Coronary artery (tissue), 2 donors: ENCODE results near the gene CCDC170.
A peak's percentile ranks its signal among the peaks of the same experiment; 100 is the strongest.

ENCODE experiments used
- DNase-seq: peaks from one replicate; pipeline ENCODE4 v3.0.0-alpha.2; 2017; ENCODE audit warnings: low spot score
- H3K27ac ChIP-seq, 2 donors: fragments of 200-600 bp; sonication (generic); one replicate each; pipeline ENCODE4 v1.5.1; 2016 to 2019
- H3K4me3 ChIP-seq: fragments of 200-600 bp; sonication (generic); 2 replicates; pipeline ENCODE4 v1.5.1; 2016; ENCODE audit warnings: mild to moderate bottlenecking, moderate library complexity
- TF ChIP-seq, protein P1 (sequence below): fragments of 200-600 bp; sonication (generic); IDR thresholded peaks from one replicate; pipeline ENCODE4 v1.5.1; 2019; ENCODE audit warnings: antibody characterized with exemption

Gene CCDC170

DNA sequence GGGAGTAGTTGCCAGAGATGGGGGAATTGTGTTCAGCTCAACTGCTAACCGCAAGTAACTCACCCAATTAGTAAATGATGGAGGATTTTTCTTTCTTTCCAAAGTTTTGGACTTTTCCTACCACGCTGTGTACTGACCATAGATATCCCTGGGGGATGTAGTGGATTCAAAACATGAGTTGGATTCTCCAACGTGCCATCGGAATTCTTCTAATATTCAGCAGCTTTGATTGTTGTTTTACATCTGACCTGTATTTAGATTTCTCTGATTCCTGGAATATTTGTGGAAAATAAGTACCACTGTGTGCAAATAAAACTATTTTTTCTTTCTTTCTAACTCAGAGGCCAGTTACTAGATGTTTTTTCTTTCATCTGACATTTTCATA, 1.1 kb downstream of the CCDC170 start:
- peak overlapping the region; percentile 77 for H3K4me3 ChIP-seq
- H3K27ac ChIP-seq = peak overlapping the region in 1 of 2 donors; percentile 79
- TF ChIP-seq, protein P1, sequence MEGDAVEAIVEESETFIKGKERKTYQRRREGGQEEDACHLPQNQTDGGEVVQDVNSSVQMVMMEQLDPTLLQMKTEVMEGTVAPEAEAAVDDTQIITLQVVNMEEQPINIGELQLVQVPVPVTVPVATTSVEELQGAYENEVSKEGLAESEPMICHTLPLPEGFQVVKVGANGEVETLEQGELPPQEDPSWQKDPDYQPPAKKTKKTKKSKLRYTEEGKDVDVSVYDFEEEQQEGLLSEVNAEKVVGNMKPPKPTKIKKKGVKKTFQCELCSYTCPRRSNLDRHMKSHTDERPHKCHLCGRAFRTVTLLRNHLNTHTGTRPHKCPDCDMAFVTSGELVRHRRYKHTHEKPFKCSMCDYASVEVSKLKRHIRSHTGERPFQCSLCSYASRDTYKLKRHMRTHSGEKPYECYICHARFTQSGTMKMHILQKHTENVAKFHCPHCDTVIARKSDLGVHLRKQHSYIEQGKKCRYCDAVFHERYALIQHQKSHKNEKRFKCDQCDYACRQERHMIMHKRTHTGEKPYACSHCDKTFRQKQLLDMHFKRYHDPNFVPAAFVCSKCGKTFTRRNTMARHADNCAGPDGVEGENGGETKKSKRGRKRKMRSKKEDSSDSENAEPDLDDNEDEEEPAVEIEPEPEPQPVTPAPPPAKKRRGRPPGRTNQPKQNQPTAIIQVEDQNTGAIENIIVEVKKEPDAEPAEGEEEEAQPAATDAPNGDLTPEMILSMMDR = no peak
- DNase-seq = no peak

- Histone ChIP-seq H3K4me3 (no peak overlapping the region), H3K27ac (no peak overlapping the region)
- TF ChIP-seq, protein P1 = no peak
- no peak for DNase-seq
Observed at GRCh38 chr6:151495380-151495779, 1.6 kb downstream of the CCDC170 start.

DNA sequence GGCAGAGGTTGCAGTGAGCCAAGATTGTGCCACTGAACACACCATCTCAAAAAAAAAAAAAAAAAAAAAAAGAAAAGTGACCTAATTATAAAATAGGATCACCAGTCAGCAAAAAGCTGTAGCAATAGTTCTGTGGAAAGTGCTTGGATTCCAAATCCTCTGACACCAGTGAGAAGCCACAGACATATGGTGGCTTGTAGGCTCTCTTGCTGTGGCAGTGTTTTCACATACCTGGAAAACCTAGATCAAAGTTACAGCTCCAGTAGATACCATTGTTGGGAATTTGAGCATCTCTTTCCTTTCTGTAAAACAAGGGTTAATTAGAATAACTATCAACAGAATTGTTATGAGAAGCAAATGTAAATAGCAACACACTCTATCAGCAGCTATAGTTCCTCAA, 4.1 kb downstream of the CCDC170 start:
- no peak for DNase-seq
- H3K27ac ChIP-seq = peak overlapping the region in 1 of 2 donors; percentile 52
- TF ChIP-seq, protein P1 = no peak
- no peak overlapping the region for H3K4me3 ChIP-seq

DNA sequence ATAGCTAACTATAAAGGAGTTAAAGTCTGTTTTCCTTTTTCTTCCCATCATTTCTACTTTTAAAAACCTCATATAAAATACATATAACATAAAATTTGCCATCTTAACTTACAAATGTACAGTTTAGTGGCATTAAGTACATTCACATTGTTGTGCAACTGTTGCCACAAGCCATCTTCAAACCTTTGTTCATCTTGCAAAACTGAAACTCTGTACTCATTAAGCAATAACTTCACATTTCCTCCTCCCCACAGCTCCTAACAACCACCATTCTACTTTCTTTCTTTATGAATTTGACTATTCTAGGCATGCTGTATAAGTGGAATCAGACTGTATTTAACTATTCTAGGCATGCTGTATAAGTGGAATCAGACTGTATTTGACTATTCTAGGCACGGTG, 4.5 kb downstream of the CCDC170 start:
- H3K27ac ChIP-seq = peak overlapping the region in 1 of 2 donors; percentile 27
- DNase-seq = no peak
- TF ChIP-seq, protein P1 = no peak
- no peak overlapping the region for H3K4me3 ChIP-seq

DNA sequence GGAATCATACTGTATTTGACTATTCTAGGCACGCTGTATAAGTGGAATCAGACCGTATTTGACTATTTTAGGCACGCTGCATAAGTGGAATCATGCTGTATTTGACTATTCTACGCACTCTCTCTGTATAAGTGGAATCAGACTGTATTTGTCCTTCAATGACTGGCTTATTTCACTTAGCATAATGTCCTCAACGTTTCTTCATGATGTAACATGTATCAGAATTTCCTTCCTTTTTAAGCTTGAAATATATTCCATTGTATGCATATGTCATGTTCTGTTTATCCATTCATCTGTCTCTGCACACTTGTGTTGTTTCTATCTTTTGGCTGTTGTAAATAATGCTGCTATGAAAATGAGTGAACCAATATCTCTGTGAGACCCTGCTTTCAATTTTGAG, 5.7 kb downstream of the CCDC170 start:
- peak overlapping the region in 1 of 2 donors; percentile 27 for H3K27ac ChIP-seq
- DNase-seq = no peak
- TF ChIP-seq, protein P1 = no peak
- H3K4me3 ChIP-seq = no peak overlapping the region

- TF ChIP-seq, protein P1 = no peak
- DNase-seq = no peak
- Histone ChIP-seq H3K4me3 (no peak overlapping the region), H3K27ac (peak overlapping the region in 1 of 2 donors; percentile 35)
Observed at GRCh38 chr6:151501511-151502136, 7.8 kb downstream of the CCDC170 start.

- no peak for DNase-seq
- H3K27ac ChIP-seq = peak overlapping the region in 1 of 2 donors; percentile 26
- H3K4me3 ChIP-seq = no peak overlapping the region
- TF ChIP-seq, protein P1 = no peak
Observed at GRCh38 chr6:151502499-151502898, 8.7 kb downstream of the CCDC170 start.
